Mesodermal cell (in vitro differentiated cells): Measurements from ENCODE around the gene AIMP1.
"Not testable (repeated sequence)": the region's sequence is repeated elsewhere in the genome, so short reads cannot be mapped to it uniquely, and the experiment has no call there.

ENCODE experiments used
- H3K27ac ChIP-seq: 2 replicates; pipeline ENCODE4 v1.7.0; 2013; ENCODE audit warnings: mild to moderate bottlenecking, low read depth, low read length, moderate library complexity; ENCODE audit not compliant: severe bottlenecking
- H3K36me3 ChIP-seq: 2 replicates; pipeline ENCODE4 v1.7.1; 2013; ENCODE audit warnings: mild to moderate bottlenecking, low read length, moderate library complexity; ENCODE audit not compliant: control insufficient read depth, insufficient read depth
- H3K4me1 ChIP-seq: one replicate; pipeline ENCODE4 v1.7.1; 2013; ENCODE audit warnings: mild to moderate bottlenecking, low read length; ENCODE audit not compliant: insufficient read depth, control insufficient read depth, poor library complexity, severe bottlenecking
- H3K4me3 ChIP-seq: 2 replicates; pipeline ENCODE4 v1.7.0; 2013; ENCODE audit warnings: low read length, control low read depth, mild to moderate bottlenecking; ENCODE audit not compliant: insufficient read depth, poor library complexity, severe bottlenecking; ENCODE audit errors: extremely low read depth
- H3K9me3 ChIP-seq: 2 replicates; pipeline ENCODE4 v1.7.1; 2013; ENCODE audit warnings: mild to moderate bottlenecking, low read length, moderate library complexity; ENCODE audit not compliant: control insufficient read depth
- WGBS, 2 experiments: methylation state at CpG; one replicate each; pipeline ENCODE4 v1.1.5; 2013; ENCODE audit warnings: missing lambda C conversion rate in 2 of 2; ENCODE audit not compliant: insufficient coverage in 2 of 2; 5-methylcytosine and 5-hydroxymethylcytosine counted together

The AIMP1 gene

DNA sequence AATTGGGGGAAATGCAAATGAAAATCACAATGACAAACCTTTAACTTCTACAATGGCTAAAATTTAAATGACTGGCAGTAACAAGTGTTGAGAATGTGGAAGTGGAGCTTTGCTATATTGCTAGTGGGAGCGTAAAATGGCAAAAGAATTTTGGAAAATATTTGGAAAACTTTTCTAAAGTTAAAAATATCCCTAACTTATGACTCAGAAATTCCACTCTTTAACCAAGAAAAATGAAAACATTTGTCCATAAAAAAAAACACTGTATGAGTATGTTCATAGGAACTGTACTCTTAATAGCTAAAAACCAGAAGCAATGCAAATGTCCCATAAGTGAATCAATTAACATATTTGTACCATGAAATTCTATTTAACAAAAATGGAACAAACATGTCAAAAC lies 4.0 kb upstream of the AIMP1 start:
- H3K36me3 ChIP-seq, result peaks cover 7% of the 10 kb centered on the region
- no peak overlapping the region for H3K4me3 ChIP-seq
- no peaks in the 10 kb centered on the region for H3K4me1 ChIP-seq
- no peak overlapping the region for H3K27ac ChIP-seq
- WGBS, 2 experiments, result no CpG with 5 or more reads among the region's 1 CpG
- H3K9me3 ChIP-seq, result no peaks in the 10 kb centered on the region

DNA sequence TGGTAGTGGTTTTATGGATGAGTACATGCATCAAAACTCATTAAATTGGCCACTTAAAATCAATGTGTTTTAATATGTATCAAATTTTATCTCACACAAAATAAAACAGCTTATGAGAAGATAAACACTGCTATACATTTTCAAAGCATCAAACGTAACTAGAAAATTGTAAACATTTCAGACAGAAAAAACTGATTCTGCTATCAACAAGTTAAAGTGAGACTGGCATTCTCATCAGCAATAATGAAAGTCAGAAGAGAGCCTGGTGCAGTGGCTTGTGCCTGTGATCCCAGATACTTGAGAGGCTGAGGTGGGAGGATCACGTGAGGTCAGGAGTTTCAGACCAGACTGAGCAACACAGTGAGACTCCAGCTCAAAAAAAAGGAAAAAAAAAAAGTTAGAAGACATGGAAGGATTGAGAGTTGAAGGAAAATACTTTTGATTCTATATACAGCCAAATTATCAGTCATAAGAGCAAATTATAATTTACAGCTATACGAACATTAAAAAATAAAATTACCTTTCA lies 3.3 kb upstream of the AIMP1 start:
- Histone ChIP-seq H3K36me3 (peaks cover 6% of the 10 kb centered on the region), H3K4me3 (no peak overlapping the region), H3K4me1 (no peaks in the 10 kb centered on the region), H3K9me3 (no peaks in the 10 kb centered on the region), H3K27ac (no peak overlapping the region)
- 40 to 80% methylated on average over 1 of the region's 3 CpGs for WGBS, 2 experiments

DNA sequence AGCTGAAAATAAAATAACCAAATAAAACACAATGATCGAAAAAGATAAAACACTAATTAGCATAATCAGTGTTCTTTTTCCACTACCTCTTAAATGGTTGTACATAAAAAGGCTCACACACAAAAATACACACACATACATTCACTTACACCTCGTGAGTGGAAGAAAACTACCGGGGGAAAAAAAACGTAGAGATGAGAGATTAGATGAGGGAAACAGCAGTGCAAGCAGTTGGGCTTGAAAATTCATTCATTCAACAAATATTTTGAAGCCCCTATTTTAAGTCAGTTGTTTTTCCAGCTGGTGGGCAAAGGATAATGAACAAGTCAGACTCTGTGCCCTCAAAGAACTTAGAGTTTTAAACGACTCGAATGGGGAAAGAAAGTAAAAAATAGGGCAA lies 1.4 kb upstream of the AIMP1 start:
- Histone ChIP-seq H3K4me1 (no peaks in the 10 kb centered on the region), H3K27ac (no peak overlapping the region), H3K4me3 (peak overlapping the region; percentile 81), H3K36me3 (no peaks in the 10 kb centered on the region), H3K9me3 (no peaks in the 10 kb centered on the region)
- whole genome bisulfite sequencing, 2 experiments, result 80 to 100% methylated on average over 1 of the region's 6 CpGs

DNA sequence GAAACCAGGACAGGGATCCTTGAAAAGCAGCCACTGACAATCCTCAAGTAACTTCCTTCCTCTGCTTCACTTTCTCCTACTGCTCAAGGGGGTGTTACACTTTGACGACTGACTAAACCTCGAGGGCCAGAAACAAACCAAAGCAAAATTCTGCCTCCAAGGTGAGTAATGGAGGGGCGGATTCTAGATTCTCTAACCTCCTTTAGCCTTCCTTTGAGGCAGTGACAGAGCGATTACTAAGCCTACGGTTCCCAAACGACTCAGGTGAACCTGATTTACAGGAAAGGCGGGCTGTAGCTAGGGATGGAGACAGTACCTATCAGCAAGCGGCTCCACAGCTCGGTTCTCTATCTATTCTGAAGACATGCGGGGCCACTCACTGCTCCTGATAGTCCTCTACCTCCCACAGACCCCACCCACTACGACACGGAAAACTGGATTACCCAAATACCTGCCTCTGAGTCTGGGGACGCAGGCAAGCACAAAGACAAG lies 828 bp upstream of the AIMP1 start:
- Histone ChIP-seq H3K4me3 (peak overlapping the region; percentile 81), H3K9me3 (peaks cover 4% of the 10 kb centered on the region), H3K36me3 (peaks cover 5% of the 10 kb centered on the region), H3K27ac (peak overlapping the region; percentile 100), H3K4me1 (no peaks in the 10 kb centered on the region)
- WGBS, 2 experiments, result 0 to 2% methylated on average over 10 to 12 of the region's 13 CpGs

DNA sequence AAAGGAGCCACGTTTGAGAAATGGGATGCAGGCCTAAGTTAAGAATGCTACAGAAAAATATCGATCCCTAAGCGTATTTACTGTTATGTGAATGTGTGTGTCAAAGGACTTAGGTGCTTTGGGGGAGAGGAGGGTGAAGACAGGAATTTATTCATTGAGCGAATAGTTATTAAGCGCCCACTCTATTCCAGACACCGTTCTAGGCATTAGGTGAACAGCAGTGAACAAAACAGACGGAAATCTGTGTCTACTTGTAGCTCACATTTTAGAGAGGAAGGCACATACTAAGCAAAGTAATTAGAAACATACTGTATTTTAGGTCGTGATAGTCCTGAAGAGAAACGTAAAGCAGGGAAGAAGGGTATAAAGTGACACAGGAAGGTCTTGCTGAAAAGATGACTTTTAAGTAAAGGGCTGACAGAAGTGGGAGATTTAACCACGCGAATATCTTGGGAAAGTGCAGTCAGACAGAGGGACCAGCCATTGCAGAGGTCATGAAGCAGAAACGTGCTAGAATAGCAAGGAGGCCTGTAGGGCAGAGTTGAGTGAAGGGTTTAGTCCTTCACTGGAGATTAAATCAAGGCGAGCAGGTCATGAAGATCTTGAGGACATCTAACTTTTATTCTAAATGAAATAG lies 541 bp downstream of the AIMP1 start:
- Histone ChIP-seq H3K36me3 (peaks cover 14% of the 10 kb centered on the region), H3K4me3 (peak overlapping the region; percentile 81), H3K4me1 (no peaks in the 10 kb centered on the region), H3K27ac (peak overlapping the region; percentile 100), H3K9me3 (peaks cover 7% of the 10 kb centered on the region)
- WGBS, 2 experiments, result 11 to 12% methylated on average over 11 to 13 of the region's 13 CpGs

DNA sequence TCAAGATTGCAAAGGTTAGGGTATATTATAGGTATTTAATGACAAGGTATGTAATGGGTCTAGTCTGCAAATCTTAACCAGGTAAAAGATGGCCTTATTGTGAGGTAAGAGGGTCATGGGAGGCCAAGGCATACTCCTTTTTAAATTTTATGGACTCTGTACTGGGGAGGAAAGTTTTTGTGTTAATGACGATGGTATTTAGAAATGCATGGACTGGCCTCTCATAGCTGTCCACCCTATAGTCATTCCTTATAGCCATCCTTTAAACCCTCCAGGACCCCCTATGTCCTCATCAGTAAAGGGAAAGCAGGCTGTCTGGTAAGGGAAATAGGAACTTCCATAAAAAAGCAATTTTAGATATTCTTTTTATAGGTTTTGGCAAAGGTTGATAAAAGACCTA lies 1.5 kb downstream of the AIMP1 start:
- H3K36me3 ChIP-seq, result peaks cover 14% of the 10 kb centered on the region
- H3K4me1 ChIP-seq, result no peaks in the 10 kb centered on the region
- H3K9me3 ChIP-seq, result peaks cover 7% of the 10 kb centered on the region
- H3K27ac ChIP-seq, result no peak overlapping the region
- WGBS, 2 experiments, result no CpG with 5 or more reads among the region's 1 CpG
- peak overlapping the region; percentile 81 for H3K4me3 ChIP-seq

DNA sequence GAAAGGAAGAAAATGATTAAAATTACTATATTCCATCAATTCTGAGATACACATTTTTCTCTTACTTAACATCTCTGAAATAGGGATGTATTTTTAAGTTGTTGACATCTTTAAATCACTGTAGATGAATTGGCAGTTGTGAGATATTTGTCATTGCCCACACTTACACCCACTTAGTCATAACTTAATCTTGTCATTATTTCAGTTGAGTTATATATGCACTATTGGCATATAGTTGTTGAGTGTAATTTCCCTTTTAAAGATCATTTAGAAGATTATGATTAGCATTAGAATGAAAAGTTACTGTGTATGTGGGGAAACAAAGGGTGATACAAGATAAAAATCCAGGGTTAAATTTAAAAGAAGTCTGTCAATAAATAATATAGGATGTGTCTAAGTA lies 2.2 kb downstream of the AIMP1 start:
- Histone ChIP-seq H3K4me3 (no peak overlapping the region), H3K9me3 (peaks cover 7% of the 10 kb centered on the region), H3K27ac (no peak overlapping the region), H3K4me1 (no peaks in the 10 kb centered on the region), H3K36me3 (peaks cover 14% of the 10 kb centered on the region)

DNA sequence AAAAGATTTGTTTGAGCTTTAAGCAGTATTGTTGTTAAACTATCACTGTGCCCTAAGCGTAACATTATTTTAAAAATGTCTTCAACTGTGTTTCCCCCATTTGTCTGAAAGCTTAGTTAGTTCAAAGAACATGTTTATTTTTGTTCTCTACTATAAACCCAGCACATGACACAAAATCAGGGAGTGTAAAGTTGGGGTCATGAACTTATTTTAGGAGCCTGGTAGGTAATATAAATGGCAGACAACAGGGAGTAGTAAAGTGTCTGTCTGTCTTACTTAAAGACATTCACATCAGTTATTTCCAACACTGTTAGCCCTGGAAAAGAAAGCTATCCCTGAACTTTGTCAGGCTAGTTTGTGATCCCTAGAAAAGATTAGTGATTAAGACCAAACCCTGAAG lies 3.9 kb downstream of the AIMP1 start:
- no CpG with 5 or more reads among the region's 1 CpG for WGBS, 2 experiments
- Histone ChIP-seq H3K36me3 (peaks cover 14% of the 10 kb centered on the region), H3K4me3 (no peak overlapping the region), H3K4me1 (no peaks in the 10 kb centered on the region), H3K27ac (no peak overlapping the region), H3K9me3 (peaks cover 7% of the 10 kb centered on the region)

DNA sequence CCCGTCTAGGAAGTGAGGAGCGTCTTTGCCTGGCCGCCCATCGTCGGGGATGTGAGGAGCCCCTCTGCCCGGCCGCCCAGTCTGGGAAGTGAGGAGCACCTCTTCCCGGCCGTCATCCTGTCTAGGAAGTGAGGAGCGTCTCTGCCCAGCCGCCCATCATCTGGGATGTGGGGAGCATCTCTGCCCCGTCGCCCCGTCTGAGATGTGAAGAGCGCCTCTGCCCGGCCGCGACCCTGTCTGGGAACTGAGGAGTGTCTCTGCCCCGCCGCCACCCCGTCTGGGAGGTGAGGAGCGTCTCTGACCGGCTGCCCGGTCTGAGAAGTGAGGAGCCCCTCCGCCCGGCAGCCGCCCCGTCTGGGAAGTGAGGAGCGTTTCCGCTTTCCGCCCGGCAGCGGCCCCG lies 4.8 kb downstream of the AIMP1 start:
- H3K4me3 ChIP-seq, H3K27ac ChIP-seq, H3K9me3 ChIP-seq, H3K4me1 ChIP-seq: not testable (repeated sequence)
- WGBS, 2 experiments, result 98 to 99% methylated on average over 20 to 31 of the region's 34 CpGs
- peaks cover 14% of the 10 kb centered on the region for H3K36me3 ChIP-seq

DNA sequence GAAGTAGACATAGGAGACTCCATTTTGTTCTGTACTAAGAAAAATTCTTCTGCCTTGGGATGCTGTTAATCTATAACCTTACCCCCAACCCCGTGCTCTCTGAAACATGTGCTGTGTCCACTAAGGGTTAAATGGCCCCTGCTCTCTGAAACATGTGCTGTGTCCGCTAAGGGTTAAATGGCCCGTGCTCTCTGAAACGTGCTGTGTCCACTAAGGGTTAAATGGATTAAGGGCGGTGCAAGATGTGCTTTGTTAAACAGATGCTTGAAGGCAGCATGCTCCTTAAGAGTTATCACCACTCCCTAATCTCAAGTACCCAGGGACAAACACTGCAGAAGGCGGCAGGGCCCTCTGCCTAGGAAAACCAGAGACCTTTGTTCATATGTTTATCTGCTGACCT lies 5.5 kb downstream of the AIMP1 start:
- H3K36me3 ChIP-seq, result peaks cover 17% of the 10 kb centered on the region
- H3K4me3 ChIP-seq, H3K27ac ChIP-seq, H3K9me3 ChIP-seq, H3K4me1 ChIP-seq: not testable (repeated sequence)
- whole genome bisulfite sequencing, 2 experiments, result 80% methylated on average over 1 of the region's 6 CpGs; no CpG with 5 or more reads in 1 of the 2 experiments

DNA sequence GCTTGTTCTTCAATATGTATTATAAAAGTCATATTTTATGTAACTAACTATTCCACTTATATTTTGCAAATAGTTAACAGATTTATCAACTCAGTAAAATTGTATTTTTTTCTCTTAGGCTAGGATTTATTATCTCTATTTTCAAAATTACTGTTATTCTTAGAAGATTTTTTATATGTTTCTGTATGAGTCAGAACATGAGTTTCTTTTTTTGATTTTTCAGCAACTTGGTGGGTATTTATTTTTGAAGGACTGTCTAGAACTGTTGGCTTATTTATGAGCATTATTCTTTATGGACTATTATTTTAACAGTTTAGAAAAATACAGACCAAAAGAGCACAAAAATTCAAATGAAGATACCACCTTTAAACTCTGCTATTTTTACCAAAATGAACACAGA lies 6.8 kb downstream of the AIMP1 start:
- Histone ChIP-seq H3K4me1 (no peaks in the 10 kb centered on the region), H3K4me3 (no peak overlapping the region), H3K9me3 (peaks cover 7% of the 10 kb centered on the region)

More for the DNA sequence above, 6.8 kb downstream of the AIMP1 start:
- H3K27ac ChIP-seq, result no peak overlapping the region
- peaks cover 29% of the 10 kb centered on the region for H3K36me3 ChIP-seq
